Ishikawa (cell line): ENCODE results near the gene REG3G.
A peak's percentile ranks its signal among the peaks of the same experiment; 100 is the strongest.

Experiments used
- CEBPB ChIP-seq: IDR thresholded peaks from 2 replicates; pipeline ENCODE4 v1.6.1; 2012
- CREB1 ChIP-seq: IDR thresholded peaks from 2 replicates; pipeline ENCODE4 v1.6.1; 2012; ENCODE audit warnings: low read depth
- EGR1 ChIP-seq: IDR thresholded peaks from 2 replicates; pipeline ENCODE4 v1.6.1; 2012
- EP300 ChIP-seq: IDR thresholded peaks from 2 replicates; pipeline ENCODE4 v1.6.1; 2012; ENCODE audit warnings: borderline replicate concordance
- FOXM1 ChIP-seq: IDR thresholded peaks from 2 replicates; pipeline ENCODE4 v1.6.1; 2012; ENCODE audit warnings: low read depth, borderline replicate concordance
- MAX ChIP-seq: IDR thresholded peaks from 2 replicates; pipeline ENCODE4 v1.6.1; 2012
- NFIC ChIP-seq: IDR thresholded peaks from 2 replicates; pipeline ENCODE4 v1.6.1; 2012
- RAD21 ChIP-seq: IDR thresholded peaks from 2 replicates; pipeline ENCODE4 v1.6.1; 2012; ENCODE audit warnings: low read depth
- REST ChIP-seq: IDR thresholded peaks from 2 replicates; pipeline ENCODE4 v1.6.1; 2012; ENCODE audit warnings: low read depth, mild to moderate bottlenecking
- TAF1 ChIP-seq: IDR thresholded peaks from 2 replicates; pipeline ENCODE4 v1.6.1; 2012; ENCODE audit warnings: low read depth, mild to moderate bottlenecking
- TCF12 ChIP-seq: IDR thresholded peaks from 2 replicates; pipeline ENCODE4 v1.6.1; 2012; ENCODE audit warnings: low read depth
- TEAD4 ChIP-seq: IDR thresholded peaks from 2 replicates; pipeline ENCODE4 v1.6.1; 2012
- USF1 ChIP-seq: IDR thresholded peaks from 2 replicates; pipeline ENCODE4 v1.6.1; 2012
- YY1 ChIP-seq: IDR thresholded peaks from 2 replicates; pipeline ENCODE4 v1.6.1; 2012; ENCODE audit warnings: low read depth
- ZBTB7A ChIP-seq: IDR thresholded peaks from 2 replicates; pipeline ENCODE4 v1.6.1; 2012; ENCODE audit warnings: low read depth

REG3G gene

DNA sequence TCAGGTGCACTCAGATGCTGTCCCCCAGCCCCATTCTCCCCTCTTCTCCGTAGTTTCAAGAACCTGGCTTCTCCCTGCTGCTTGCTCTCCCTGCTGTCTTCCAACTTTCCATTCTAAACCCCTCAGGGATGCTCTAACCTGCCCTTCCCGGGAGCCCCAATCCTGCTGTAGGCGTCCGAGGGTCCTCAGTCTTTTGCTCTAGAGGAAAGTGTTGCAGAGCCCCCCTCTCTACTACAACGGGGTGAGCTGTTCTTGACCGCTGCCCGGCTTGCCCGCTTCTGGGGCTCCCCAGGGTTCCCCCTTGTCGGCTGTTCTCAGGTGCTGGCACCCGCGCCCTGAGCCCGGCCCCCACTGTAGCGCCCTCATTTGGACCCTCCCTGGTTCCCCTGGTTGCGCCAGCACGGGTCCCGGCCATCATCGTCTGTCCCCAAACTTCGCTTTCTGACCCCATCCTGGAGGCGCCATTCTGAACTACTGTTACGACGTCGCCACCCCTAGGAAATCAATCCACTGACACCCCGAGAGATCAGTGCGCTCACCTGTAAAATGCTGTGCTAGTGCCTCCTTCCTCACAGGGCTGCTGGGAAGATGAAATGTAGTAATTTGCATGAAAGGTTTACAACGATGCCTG lies 31.9 kb upstream of the REG3G start:
- TF ChIP-seq USF1 (no peak), RAD21 (no peak), CREB1 (no peak), TAF1 (no peak), MAX (no peak), FOXM1 (no peak), YY1 (no peak), TEAD4 (no peak), EP300 (no peak), NFIC (no peak), CEBPB (no peak), TCF12 (no peak), REST (no peak), EGR1 (no peak), ZBTB7A (no peak)

DNA sequence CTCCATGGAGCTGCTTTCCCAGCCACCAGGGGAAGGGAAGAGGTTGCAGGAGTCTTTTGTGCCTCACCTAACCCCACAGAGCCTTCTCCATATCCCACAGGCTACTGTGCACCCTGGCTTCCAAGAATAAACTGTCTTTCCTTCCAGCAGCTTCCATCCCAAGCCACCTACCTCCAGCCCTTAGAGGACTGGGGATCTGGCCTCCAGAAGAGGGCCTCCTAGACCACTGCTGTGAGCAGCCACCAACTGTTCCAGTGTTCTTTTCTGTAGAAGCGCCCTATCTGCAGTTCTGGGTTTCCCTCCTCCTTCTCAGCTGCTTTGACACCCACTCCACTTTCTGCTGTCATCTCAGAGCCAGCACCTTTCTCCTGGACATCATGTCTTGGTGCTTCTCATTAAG lies 30.7 kb upstream of the REG3G start:
- TF ChIP-seq TCF12 = no peak
- TF ChIP-seq MAX = no peak
- no peak for TF ChIP-seq CEBPB
- no peak for TF ChIP-seq RAD21
- no peak for TF ChIP-seq REST
- no peak for TF ChIP-seq EGR1
- TF ChIP-seq USF1 = no peak
- TF ChIP-seq YY1 = no peak
- TF ChIP-seq NFIC = no peak
- TF ChIP-seq TEAD4 = no peak
- no peak for TF ChIP-seq CREB1
- TF ChIP-seq FOXM1 = no peak
- TF ChIP-seq EP300 = no peak
- TF ChIP-seq ZBTB7A = no peak
- TF ChIP-seq TAF1 = no peak

DNA sequence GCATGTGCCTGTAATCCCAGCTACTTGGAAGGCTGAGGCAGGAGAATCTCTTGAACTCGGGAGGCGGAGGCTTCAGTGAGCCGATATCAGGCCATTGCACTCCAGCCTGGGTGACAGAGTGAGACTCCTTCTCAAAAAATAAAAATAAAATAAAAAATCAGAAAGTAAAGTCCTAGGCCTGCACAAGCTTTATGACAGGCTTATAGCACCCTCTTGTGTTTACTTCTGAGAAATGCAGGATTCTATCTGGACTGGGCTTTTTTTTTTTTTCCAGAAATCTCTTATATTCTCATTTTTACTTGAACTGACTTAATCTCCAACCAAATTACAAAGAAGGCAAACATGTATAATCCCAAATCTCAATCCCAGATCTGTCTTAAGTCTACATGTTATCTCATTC lies 26.1 kb upstream of the REG3G start:
- TF ChIP-seq RAD21 (peak; percentile 59), YY1 (no peak), CREB1 (no peak), TCF12 (no peak), CEBPB (no peak)

- TF ChIP-seq MAX = no peak
- TF ChIP-seq EP300 = no peak
- no peak for TF ChIP-seq EGR1
- no peak for TF ChIP-seq REST
- no peak for TF ChIP-seq TEAD4
- TF ChIP-seq YY1 = no peak
- TF ChIP-seq NFIC = no peak
- no peak for TF ChIP-seq USF1
These were observed 25.4 kb upstream of the REG3G start for GRCh38 chr2:79000008-79000576.
